Fibroblast of lung (primary cell): Measurements from ENCODE around the gene VIPR2.

Source experiments
- EZH2 ChIP-seq: IDR thresholded peaks from 2 replicates; pipeline ENCODE4 v1.5.1; 2012; ENCODE audit warnings: low read length, control low read depth, mild to moderate bottlenecking; ENCODE audit errors: missing control alignments
- TF ChIP-seq, protein P1 (sequence below), 2 donors: IDR thresholded peaks in 1 of 2; conservative IDR thresholded peaks in 1 of 2; 1 replicate in 1 of 2; 2 replicates in 1 of 2; pipeline ENCODE4 v1.5.1; 2011 to 2012; ENCODE audit warnings: low read length in 2 of 2, control low read depth in 1 of 2, inconsistent platforms in 1 of 2, low read depth in 1 of 2, mild to moderate bottlenecking in 1 of 2

DNA sequence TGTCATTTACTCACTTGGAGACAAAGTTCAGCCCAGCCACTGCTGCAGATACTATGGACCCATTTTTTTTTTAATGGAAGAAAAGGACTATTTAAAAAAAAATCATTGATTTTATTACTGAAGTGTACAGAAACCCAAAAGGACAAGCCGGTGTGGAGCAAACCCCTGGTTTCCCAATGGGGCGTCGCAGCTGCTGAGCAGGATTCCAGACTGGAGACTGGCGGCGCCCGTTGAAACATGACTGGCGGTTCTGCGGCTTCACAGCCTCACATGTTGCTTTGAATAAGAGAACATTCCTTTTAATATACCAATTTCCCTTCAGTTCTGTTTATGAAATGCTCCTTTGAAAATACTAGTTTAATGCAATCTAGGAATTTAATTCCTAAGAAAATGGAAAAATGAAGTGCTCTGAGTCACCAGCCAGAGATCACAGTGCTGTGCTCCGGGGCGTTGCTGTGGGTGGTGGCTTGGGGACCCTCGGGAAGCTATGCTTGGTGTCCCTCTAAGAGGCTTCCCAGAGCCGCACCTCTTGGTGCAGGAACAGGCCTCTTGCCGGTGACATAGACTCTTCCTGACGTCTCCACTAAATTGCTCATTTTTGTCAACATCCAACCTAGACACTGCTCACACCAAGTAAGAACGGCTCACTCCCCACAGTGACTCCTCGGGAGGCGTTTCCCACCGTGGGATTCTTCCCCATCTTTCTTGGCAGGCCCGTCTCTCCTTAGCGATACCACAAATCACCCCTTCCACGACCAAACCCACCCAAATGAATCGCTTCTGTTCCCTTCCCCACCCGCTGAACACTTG is 12.0 kb upstream of the VIPR2 start:
- TF ChIP-seq, protein P1, sequence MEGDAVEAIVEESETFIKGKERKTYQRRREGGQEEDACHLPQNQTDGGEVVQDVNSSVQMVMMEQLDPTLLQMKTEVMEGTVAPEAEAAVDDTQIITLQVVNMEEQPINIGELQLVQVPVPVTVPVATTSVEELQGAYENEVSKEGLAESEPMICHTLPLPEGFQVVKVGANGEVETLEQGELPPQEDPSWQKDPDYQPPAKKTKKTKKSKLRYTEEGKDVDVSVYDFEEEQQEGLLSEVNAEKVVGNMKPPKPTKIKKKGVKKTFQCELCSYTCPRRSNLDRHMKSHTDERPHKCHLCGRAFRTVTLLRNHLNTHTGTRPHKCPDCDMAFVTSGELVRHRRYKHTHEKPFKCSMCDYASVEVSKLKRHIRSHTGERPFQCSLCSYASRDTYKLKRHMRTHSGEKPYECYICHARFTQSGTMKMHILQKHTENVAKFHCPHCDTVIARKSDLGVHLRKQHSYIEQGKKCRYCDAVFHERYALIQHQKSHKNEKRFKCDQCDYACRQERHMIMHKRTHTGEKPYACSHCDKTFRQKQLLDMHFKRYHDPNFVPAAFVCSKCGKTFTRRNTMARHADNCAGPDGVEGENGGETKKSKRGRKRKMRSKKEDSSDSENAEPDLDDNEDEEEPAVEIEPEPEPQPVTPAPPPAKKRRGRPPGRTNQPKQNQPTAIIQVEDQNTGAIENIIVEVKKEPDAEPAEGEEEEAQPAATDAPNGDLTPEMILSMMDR (conservative IDR thresholded peaks at IDR 0.05 in 1 of 2, IDR thresholded peaks at IDR 0.05 in 1 of 2; ENCODE audit: low read depth in 1 of 2, low read length in 2 of 2) = no peak
- no peak for TF ChIP-seq EZH2
